ENCODE data around the gene C12orf42.

The C12orf42 gene

GRCh38 chr12:103336940-103337339 lies 158.8 kb downstream of the C12orf42 start:
- no peak for DNase-seq (ENCODE audit: low read depth)

GRCh38 chr12:103334466-103334865 lies 161.3 kb downstream of the C12orf42 start:
- no peak for DNase-seq (ENCODE audit: low read depth)

- DNase-seq (ENCODE audit: low read depth) = no peak
Measured at GRCh38 chr12:103333676-103334075, 162.1 kb downstream of the C12orf42 start.

- no peak for DNase-seq (ENCODE audit: low read depth)
Measured at GRCh38 chr12:103331643-103332042, 164.1 kb downstream of the C12orf42 start.

GRCh38 chr12:103330672-103331071 lies 165.1 kb downstream of the C12orf42 start:
- no peak for DNase-seq (ENCODE audit: low read depth)

- DNase-seq (ENCODE audit: low read depth) = no peak
Measured at GRCh38 chr12:103327676-103328075, 168.1 kb downstream of the C12orf42 start.

- DNase-seq (ENCODE audit: low read depth) = no peak
Measured at GRCh38 chr12:103326190-103326589, 169.6 kb downstream of the C12orf42 start.

GRCh38 chr12:103318566-103318965 lies 177.2 kb downstream of the C12orf42 start:
- no peak for DNase-seq (ENCODE audit: low read depth)

- DNase-seq (ENCODE audit: low read depth) = no peak
Measured at GRCh38 chr12:103317220-103317619, 178.5 kb downstream of the C12orf42 start.

GRCh38 chr12:103314786-103315185 lies 181.0 kb downstream of the C12orf42 start:
- DNase-seq (ENCODE audit: low read depth) = no peak

- no peak for DNase-seq (ENCODE audit: low read depth)
Measured at GRCh38 chr12:103313894-103314293, 181.9 kb downstream of the C12orf42 start.

GRCh38 chr12:103312742-103313354 lies 182.9 kb downstream of the C12orf42 start:
- no peak for DNase-seq (ENCODE audit: low read depth)

GRCh38 chr12:103310546-103311270 lies 185.1 kb downstream of the C12orf42 start:
- no peak for DNase-seq (ENCODE audit: low read depth)

- DNase-seq (ENCODE audit: low read depth) = no peak
Measured at GRCh38 chr12:103308396-103308795, 187.4 kb downstream of the C12orf42 start.

- no peak for DNase-seq (ENCODE audit: low read depth)
Measured at GRCh38 chr12:103303484-103303883, 192.3 kb downstream of the C12orf42 start.

GRCh38 chr12:103301642-103302591 lies 193.9 kb downstream of the C12orf42 start:
- DNase-seq (ENCODE audit: low read depth) = no peak

GRCh38 chr12:103288016-103288415 lies 207.8 kb downstream of the C12orf42 start:
- no peak for DNase-seq (ENCODE audit: low read depth)

GRCh38 chr12:103282124-103282523 lies 213.6 kb downstream of the C12orf42 start:
- no peak for DNase-seq (ENCODE audit: low read depth)

- no peak for DNase-seq (ENCODE audit: low read depth)
Measured at GRCh38 chr12:103279444-103279843, 216.3 kb downstream of the C12orf42 start.

GRCh38 chr12:103278329-103278728 lies 217.4 kb downstream of the C12orf42 start:
- DNase-seq (ENCODE audit: low read depth) = no peak

- DNase-seq (ENCODE audit: low read depth) = no peak
Measured at GRCh38 chr12:103273645-103274044, 222.1 kb downstream of the C12orf42 start.

GRCh38 chr12:103272949-103273348 lies 222.8 kb downstream of the C12orf42 start:
- DNase-seq (ENCODE audit: low read depth) = no peak

- DNase-seq (ENCODE audit: low read depth) = no peak
Measured at GRCh38 chr12:103269946-103270345, 225.8 kb downstream of the C12orf42 start.

All from activated T-helper 9 cell treated with anti-CD3 and anti-CD28 coated beads, Interleukin-2, amount 50 U/mL, for 16 hours (primary cell).